ENCODE results near the gene TLE7. TPM values are rescaled to one million over a fixed set of nuclear protein-coding genes. Genes with fewer than 3 reads are reported as not detected.

The TLE7 gene
- total RNA-seq, 1 donor from 2014 or later, result not detected

GRCh38 chr16:71453036-71453435, 11.2 kb upstream of the TLE7 start:
- Mint-ChIP-seq H3K4me3 (no peak overlapping the region), H3K27me3 (ENCODE audit: low read depth) (no peaks in the 10 kb centered on the region), H3K27ac (ENCODE audit: unreplicated experiment) (no peak overlapping the region), H3K9me3 (peaks cover 26% of the 10 kb centered on the region), H3K4me1 (no peaks in the 10 kb centered on the region), H3K36me3 (ENCODE audit: low read depth) (peaks cover 81% of the 10 kb centered on the region)
- no peak for TF ChIP-seq CTCF (conservative IDR thresholded peaks at IDR 0.05)
- DNase-seq (ENCODE audit: low read depth, low spot score), result no peak

GRCh38 chr16:71449020-71449419, 7.2 kb upstream of the TLE7 start:
- no peak for DNase-seq (ENCODE audit: low read depth, low spot score)
- Mint-ChIP-seq H3K4me1 (no peaks in the 10 kb centered on the region), H3K9me3 (peaks cover 41% of the 10 kb centered on the region), H3K27ac (ENCODE audit: unreplicated experiment) (no peak overlapping the region), H3K27me3 (ENCODE audit: low read depth) (no peaks in the 10 kb centered on the region), H3K4me3 (no peak overlapping the region), H3K36me3 (ENCODE audit: low read depth) (peaks cover 73% of the 10 kb centered on the region)
- no peak for TF ChIP-seq CTCF (conservative IDR thresholded peaks at IDR 0.05)

DNA sequence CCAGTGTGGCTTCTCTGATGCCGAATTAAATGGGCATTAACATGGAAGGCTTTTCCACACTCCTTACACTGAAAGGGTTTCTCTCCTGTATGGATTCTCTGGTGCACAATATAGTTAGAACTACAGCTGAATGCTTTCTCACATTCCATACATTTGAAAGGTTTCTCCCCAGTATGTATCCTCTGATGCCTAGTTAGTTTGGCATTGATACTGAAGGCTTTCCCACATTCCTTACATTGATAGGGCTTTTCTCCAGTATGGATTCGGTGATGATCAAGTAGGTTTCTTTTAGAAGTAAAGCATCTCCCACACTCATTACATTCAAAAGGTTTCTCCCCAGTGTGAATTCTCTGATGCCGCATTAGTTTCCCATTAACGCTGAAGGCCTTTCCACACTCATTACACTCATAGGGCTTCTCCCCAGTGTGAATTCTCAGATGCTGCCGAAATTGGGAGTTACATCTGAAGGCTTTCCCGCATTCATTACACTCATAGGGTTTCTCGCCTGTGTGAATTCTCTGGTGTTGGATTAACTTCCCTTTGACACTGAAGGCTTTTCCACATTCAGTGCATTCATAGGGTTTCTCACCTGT, 6.5 kb upstream of the TLE7 start:
- no peak for DNase-seq (ENCODE audit: low read depth, low spot score)

DNA sequence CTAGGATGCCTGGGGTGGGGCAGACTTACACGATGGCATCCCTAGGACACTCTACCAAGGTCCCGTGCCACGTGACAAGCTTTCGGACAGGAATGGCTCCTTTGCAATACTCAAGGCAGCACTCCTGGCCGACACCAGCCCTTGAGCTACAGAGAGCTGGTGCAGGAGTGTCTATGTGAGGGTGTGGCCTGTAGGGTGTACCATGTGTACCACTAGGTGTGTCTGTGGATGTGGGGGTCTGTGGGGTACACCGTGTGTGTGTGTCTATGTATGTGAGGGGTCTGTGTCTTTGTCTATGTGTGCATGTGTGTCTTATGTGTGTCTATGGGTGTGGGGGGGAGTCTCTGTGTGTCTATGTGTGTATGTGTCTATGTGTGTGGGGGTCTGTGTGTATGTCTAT, 1.9 kb upstream of the TLE7 start:
- H3K27me3 Mint-ChIP-seq (ENCODE audit: low read depth), result peaks cover 18% of the 10 kb centered on the region
- peaks cover 23% of the 10 kb centered on the region for H3K9me3 Mint-ChIP-seq
- H3K36me3 Mint-ChIP-seq (ENCODE audit: low read depth), result peaks cover 25% of the 10 kb centered on the region
- peak overlapping the region; percentile 14 for H3K4me3 Mint-ChIP-seq
- no peaks in the 10 kb centered on the region for H3K4me1 Mint-ChIP-seq
- no peak overlapping the region for H3K27ac Mint-ChIP-seq (ENCODE audit: unreplicated experiment)
- TF ChIP-seq CTCF (conservative IDR thresholded peaks at IDR 0.05), result no peak
- no peak for DNase-seq (ENCODE audit: low read depth, low spot score)

More for the DNA sequence above, 6.5 kb upstream of the TLE7 start:
- Mint-ChIP-seq H3K4me3 (no peak overlapping the region), H3K4me1 (no peaks in the 10 kb centered on the region), H3K27me3 (ENCODE audit: low read depth) (no peaks in the 10 kb centered on the region), H3K27ac (ENCODE audit: unreplicated experiment) (no peak overlapping the region), H3K9me3 (peaks cover 45% of the 10 kb centered on the region), H3K36me3 (ENCODE audit: low read depth) (peaks cover 70% of the 10 kb centered on the region)
- no peak for TF ChIP-seq CTCF (conservative IDR thresholded peaks at IDR 0.05)

- no peaks in the 10 kb centered on the region for H3K4me1 Mint-ChIP-seq
- H3K36me3 Mint-ChIP-seq (ENCODE audit: low read depth), result peaks cover 9% of the 10 kb centered on the region
- H3K4me3 Mint-ChIP-seq, result no peak overlapping the region
- peaks cover 38% of the 10 kb centered on the region for H3K27me3 Mint-ChIP-seq (ENCODE audit: low read depth)
- no peak for DNase-seq (ENCODE audit: low read depth, low spot score)
- H3K27ac Mint-ChIP-seq (ENCODE audit: unreplicated experiment), result no peak overlapping the region
- peak; percentile 28 for TF ChIP-seq CTCF (conservative IDR thresholded peaks at IDR 0.05)
- peaks cover 14% of the 10 kb centered on the region for H3K9me3 Mint-ChIP-seq
These were observed 355 bp downstream of the TLE7 start for GRCh38 chr16:71441348-71442050.

All from neural crest cell (in vitro differentiated cells).